ENCODE measurements around the gene EAPP. TPM values are rescaled to one million over a fixed set of nuclear protein-coding genes. Genes with fewer than 3 reads are reported as not detected.

The EAPP gene
- total and polyA plus RNA-seq, 2 of the 13 experiments (the other 11 are each of a cell fraction or from before 2014, with no cell fraction given) = 68.7 to 110 TPM

DNA sequence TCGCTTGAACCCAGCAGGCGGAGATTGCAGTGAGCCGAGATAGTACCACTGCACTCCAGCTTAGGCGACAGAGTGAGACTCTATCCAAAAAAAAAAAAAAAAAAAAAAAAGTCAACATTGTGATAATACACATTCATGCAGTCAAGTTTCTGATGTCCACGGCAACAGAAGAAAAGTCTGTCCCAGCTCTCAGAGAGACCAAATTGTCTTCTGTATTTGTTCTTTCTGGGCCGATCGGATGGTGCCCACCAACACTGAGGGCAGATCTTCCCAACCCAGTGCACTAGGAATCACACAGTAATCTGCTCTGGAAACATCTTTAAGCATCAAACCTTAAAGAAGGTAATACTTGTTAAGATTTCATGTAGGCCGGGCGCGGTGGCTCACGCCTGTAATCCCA, 31.6 kb downstream of the EAPP start:
- Histone ChIP-seq H3K79me2 (ENCODE audit: insufficient read depth, low read length) (no peaks in the 10 kb centered on the region), H3K27me3 (ENCODE audit: control insufficient read depth in 1 of 2, insufficient read depth in 2 of 2, low read length in 2 of 2) (no peaks in the 10 kb centered on the region), H3K4me2 (ENCODE audit: low read depth, low read length) (0 out of 2 replicates have a peak overlapping the region, but pooled peaks have one; percentile 22), H3K4me3 (replicated peaks in 1 of 3; ENCODE audit: insufficient read depth in 1 of 3, low read depth in 2 of 3, low read length in 3 of 3) (no peak overlapping the region), H4K20me1 (ENCODE audit: insufficient read depth, low read length) (no peaks in the 10 kb centered on the region), H3K9ac (ENCODE audit: insufficient read depth, low read depth, low read length) (no peak overlapping the region), H3K9me3 (ENCODE audit: low read length) (no peaks in the 10 kb centered on the region), H3K4me1 (ENCODE audit: insufficient read depth, low read length) (peaks cover 28% of the 10 kb centered on the region), H3K36me3 (replicated peaks in 1 of 2; ENCODE audit: control insufficient read depth in 1 of 2, insufficient read depth in 2 of 2, low read length in 2 of 2) (no peaks in the 10 kb centered on the region), H2AFZ (ENCODE audit: low read length) (no peak overlapping the region), H3K27ac (ENCODE audit: extremely low read length, insufficient read depth, low read length) (no peak overlapping the region)
- no peak for DNase-seq (ENCODE audit: low spot score)
- intact Hi-C loops (cut with micrococcal nuclease; ENCODE audit: unreplicated experiment) = loop anchor here (5.0 kb wide), 1 partner anchor 2001 kb away; no protein-coding TSS in a partner anchor
- POLR2A ChIA-PET = interaction anchor here (0.6 kb wide), 1 partner anchor 289 kb away, joined by 3 read pairs; no protein-coding TSS in a partner anchor
- FAIRE-seq = no peak
- CTCF ChIA-PET (ENCODE audit: low intra/inter-chr PET ratio, low total read pairs) = no interaction called here
- 80% methylated on average over 11 of the region's 11 CpGs for WGBS (ENCODE audit: low lambda C conversion rate)
- ATAC-seq = peak; percentile 7
- no TSS peak for BruUV-seq (replicated peaks)
- in situ Hi-C loops (cut with HindIII; ENCODE audit: extremely low pct_ligation_motif_present, low pct_unique_long_range_greater_than_20kb) = no loop called here
- TF ChIP-seq, protein P1, sequence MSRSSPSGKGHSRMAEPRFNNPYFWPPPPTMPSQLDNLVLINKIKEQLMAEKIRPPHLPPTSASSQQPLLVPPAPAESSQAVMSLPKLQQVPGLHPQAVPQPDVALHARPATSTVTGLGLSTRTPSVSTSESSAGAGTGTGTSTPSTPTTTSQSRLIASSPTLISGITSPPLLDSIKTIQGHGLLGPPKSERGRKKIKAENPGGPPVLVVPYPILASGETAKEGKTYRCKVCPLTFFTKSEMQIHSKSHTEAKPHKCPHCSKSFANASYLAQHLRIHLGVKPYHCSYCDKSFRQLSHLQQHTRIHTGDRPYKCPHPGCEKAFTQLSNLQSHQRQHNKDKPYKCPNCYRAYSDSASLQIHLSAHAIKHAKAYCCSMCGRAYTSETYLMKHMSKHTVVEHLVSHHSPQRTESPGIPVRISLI (CRISPR knock-in tag; IDR thresholded peaks at IDR 0.05; ENCODE audit: borderline replicate concordance) = peak; percentile 55; the same call in 1 of the 2 replicates
- no peak for TF ChIP-seq ZNF446 (CRISPR knock-in tag; IDR thresholded peaks at IDR 0.05)
- TF ChIP-seq ZNF136 (CRISPR knock-in tag; IDR thresholded peaks at IDR 0.05; ENCODE audit: low read depth) = no peak
- TF ChIP-seq, protein P2, sequence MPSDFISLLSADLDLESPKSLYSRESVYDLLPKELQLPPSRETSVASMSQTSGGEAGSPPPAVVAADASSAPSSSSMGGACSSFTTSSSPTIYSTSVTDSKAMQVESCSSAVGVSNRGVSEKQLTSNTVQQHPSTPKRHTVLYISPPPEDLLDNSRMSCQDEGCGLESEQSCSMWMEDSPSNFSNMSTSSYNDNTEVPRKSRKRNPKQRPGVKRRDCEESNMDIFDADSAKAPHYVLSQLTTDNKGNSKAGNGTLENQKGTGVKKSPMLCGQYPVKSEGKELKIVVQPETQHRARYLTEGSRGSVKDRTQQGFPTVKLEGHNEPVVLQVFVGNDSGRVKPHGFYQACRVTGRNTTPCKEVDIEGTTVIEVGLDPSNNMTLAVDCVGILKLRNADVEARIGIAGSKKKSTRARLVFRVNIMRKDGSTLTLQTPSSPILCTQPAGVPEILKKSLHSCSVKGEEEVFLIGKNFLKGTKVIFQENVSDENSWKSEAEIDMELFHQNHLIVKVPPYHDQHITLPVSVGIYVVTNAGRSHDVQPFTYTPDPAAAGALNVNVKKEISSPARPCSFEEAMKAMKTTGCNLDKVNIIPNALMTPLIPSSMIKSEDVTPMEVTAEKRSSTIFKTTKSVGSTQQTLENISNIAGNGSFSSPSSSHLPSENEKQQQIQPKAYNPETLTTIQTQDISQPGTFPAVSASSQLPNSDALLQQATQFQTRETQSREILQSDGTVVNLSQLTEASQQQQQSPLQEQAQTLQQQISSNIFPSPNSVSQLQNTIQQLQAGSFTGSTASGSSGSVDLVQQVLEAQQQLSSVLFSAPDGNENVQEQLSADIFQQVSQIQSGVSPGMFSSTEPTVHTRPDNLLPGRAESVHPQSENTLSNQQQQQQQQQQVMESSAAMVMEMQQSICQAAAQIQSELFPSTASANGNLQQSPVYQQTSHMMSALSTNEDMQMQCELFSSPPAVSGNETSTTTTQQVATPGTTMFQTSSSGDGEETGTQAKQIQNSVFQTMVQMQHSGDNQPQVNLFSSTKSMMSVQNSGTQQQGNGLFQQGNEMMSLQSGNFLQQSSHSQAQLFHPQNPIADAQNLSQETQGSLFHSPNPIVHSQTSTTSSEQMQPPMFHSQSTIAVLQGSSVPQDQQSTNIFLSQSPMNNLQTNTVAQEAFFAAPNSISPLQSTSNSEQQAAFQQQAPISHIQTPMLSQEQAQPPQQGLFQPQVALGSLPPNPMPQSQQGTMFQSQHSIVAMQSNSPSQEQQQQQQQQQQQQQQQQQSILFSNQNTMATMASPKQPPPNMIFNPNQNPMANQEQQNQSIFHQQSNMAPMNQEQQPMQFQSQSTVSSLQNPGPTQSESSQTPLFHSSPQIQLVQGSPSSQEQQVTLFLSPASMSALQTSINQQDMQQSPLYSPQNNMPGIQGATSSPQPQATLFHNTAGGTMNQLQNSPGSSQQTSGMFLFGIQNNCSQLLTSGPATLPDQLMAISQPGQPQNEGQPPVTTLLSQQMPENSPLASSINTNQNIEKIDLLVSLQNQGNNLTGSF (CRISPR knock-in tag; IDR thresholded peaks at IDR 0.05) = no peak
- TF ChIP-seq ZNF282 (IDR thresholded peaks at IDR 0.05; ENCODE audit: partially characterized antibody) = no peak
- TF ChIP-seq NR2F1 (CRISPR knock-in tag; IDR thresholded peaks at IDR 0.05) = no peak
- TF ChIP-seq ZKSCAN1 (IDR thresholded peaks at IDR 0.05; ENCODE audit: low read length) = 0 out of 2 replicates have a peak, but pooled peaks have one; percentile 1
- 0 out of 2 replicates have a peak, but pooled peaks have one; percentile 2 for TF ChIP-seq HDAC2 (CRISPR knock-in tag; IDR thresholded peaks at IDR 0.05)
